ENCODE results near the gene TRIM38. TPM values are rescaled to one million over a fixed set of nuclear protein-coding genes. Genes with fewer than 3 reads are reported as not detected.

The TRIM38 gene
- total RNA-seq, 4 donors from 2014 or later: 7.7 to 9.0 (median 8.5) TPM

DNA sequence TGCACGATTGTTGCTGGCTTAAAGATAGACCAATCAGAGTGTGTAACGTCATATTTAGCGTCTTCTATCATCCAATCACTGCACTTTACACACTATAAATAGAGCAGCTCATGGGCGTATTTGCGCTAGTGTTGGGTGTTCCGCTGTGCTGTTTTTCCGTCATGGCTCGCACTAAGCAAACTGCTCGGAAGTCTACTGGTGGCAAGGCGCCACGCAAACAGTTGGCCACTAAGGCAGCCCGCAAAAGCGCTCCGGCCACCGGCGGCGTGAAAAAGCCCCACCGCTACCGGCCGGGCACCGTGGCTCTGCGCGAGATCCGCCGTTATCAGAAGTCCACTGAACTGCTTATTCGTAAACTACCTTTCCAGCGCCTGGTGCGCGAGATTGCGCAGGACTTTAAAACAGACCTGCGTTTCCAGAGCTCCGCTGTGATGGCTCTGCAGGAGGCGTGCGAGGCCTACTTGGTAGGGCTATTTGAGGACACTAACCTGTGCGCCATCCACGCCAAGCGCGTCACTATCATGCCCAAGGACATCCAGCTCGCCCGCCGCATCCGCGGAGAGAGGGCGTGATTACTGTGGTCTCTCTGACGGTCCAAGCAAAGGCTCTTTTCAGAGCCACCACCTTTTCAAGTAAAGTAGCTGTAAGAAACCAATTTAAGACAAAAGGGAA, 57.9 kb downstream of the TRIM38 start:
- intact Hi-C loops (cut with DNase I): no loop called here
- Histone ChIP-seq H3K27ac (peak overlapping the region; percentile 93 to 100 (median 98)), H3K4me1 (peaks cover 8 to 63% (median 13%) of the 10 kb centered on the region in 3 donors), H3K27me3 (no peaks in the 10 kb centered on the region), H3K4me3 (peak overlapping the region; percentile 39 to 88 (median 69)), H3K9me3 (no peaks in the 10 kb centered on the region), H3K36me3 (no peaks in the 10 kb centered on the region)
- no peak for DNase-seq
- TF ChIP-seq POLR2A (IDR thresholded peaks at IDR 0.05): peak; percentile 63 to 100 (median 93)
- TF ChIP-seq, protein P1, sequence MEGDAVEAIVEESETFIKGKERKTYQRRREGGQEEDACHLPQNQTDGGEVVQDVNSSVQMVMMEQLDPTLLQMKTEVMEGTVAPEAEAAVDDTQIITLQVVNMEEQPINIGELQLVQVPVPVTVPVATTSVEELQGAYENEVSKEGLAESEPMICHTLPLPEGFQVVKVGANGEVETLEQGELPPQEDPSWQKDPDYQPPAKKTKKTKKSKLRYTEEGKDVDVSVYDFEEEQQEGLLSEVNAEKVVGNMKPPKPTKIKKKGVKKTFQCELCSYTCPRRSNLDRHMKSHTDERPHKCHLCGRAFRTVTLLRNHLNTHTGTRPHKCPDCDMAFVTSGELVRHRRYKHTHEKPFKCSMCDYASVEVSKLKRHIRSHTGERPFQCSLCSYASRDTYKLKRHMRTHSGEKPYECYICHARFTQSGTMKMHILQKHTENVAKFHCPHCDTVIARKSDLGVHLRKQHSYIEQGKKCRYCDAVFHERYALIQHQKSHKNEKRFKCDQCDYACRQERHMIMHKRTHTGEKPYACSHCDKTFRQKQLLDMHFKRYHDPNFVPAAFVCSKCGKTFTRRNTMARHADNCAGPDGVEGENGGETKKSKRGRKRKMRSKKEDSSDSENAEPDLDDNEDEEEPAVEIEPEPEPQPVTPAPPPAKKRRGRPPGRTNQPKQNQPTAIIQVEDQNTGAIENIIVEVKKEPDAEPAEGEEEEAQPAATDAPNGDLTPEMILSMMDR (IDR thresholded peaks at IDR 0.05): peak in 1 of 6 experiments; percentile 5
- 1 to 3% methylated on average over 17 to 23 of the region's 45 CpGs for WGBS, 2 donors

DNA sequence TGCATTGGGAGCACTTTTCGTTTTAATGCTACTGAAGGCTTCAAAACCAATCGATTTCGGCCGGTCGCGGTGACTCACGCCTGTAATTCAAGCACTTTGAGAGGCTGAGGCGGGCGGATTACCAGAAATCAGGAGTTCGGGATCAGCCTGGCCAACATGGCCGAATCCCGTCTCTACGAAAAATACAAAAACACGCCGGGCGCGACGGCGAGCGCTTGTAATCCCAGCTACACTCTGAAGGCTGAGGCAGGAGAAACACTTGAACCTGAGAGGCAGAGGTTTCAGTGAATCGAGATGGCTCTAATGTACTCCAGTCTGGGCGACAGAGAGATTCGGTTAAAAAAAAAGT, 58.4 kb downstream of the TRIM38 start:
- H3K36me3 ChIP-seq: no peaks in the 10 kb centered on the region
- intact Hi-C loops (cut with DNase I): no loop called here
- peak overlapping the region; percentile 39 to 88 (median 69) for H3K4me3 ChIP-seq
- no peaks in the 10 kb centered on the region for H3K9me3 ChIP-seq
- H3K4me1 ChIP-seq: peaks cover 8 to 67% (median 15%) of the 10 kb centered on the region in 3 donors
- H3K27ac ChIP-seq: peak overlapping the region; percentile 93 to 100 (median 98)
- no peak for DNase-seq
- TF ChIP-seq, protein P1 (IDR thresholded peaks at IDR 0.05): no peak
- no peak for TF ChIP-seq POLR2A (IDR thresholded peaks at IDR 0.05)
- WGBS, 2 donors: 0 to 1% methylated on average over 20 of the region's 23 CpGs
- H3K27me3 ChIP-seq: no peaks in the 10 kb centered on the region

DNA sequence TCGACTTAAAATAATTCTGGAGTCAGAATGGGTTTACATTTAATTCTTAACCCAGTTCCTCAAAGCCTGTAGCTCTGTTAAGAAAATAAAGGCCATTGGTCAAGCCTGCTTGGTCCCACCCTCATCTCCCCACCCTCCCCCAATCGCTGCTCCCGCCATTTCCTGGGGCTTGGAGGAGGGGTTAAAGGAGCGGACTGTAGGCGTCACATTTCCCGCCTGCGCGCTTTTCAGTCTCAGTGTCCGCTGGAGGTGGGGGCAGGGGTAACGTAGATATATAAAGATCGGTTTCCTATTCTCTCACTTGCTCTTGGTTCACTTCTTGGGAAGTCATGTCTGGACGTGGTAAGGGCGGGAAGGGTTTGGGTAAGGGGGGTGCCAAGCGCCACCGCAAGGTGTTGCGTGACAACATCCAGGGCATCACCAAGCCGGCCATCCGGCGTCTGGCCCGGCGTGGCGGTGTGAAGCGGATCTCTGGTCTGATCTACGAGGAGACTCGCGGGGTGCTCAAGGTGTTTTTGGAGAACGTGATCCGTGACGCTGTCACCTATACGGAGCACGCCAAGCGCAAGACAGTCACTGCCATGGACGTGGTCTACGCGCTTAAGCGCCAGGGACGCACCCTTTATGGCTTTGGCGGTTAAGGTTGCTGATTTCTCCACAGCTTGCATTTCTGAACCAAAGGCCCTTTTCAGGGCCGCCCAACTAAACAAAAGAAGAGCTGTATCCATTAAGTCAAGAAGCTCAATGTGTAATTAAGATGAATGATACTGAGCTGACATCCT, 58.9 kb downstream of the TRIM38 start:
- Histone ChIP-seq H3K27me3 (no peaks in the 10 kb centered on the region), H3K4me3 (peak overlapping the region; percentile 39 to 88 (median 69)), H3K4me1 (peaks cover 8 to 67% (median 11%) of the 10 kb centered on the region in 3 donors), H3K36me3 (no peaks in the 10 kb centered on the region), H3K9me3 (no peaks in the 10 kb centered on the region), H3K27ac (peak overlapping the region; percentile 93 to 100 (median 98))
- WGBS, 2 donors: 1 to 2% methylated on average over 23 to 24 of the region's 39 CpGs
- DNase-seq: peak; percentile 77
- TF ChIP-seq POLR2A (IDR thresholded peaks at IDR 0.05): peak in 2 of 4 donors; percentile 70 to 78
- TF ChIP-seq, protein P1 (IDR thresholded peaks at IDR 0.05): no peak
- intact Hi-C loops (cut with DNase I): no loop called here

DNA sequence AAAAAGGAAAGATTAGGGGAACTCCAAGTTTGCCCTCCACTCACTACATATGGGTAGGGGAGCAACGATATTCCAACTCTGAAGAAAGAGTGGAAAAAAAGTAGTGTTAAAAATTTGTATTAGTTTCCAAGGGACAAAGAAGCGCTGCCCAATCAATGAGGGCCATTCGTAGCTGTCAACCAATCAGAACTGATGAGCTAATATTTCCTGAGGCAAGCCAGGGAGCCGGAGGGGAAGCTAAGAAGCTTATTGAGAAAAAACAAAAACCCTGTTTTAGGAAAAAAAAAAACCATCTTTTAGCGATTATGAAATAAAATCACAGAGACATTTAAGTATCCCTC, 59.5 kb downstream of the TRIM38 start:
- H3K4me1 ChIP-seq: peaks cover 6 to 65% (median 10%) of the 10 kb centered on the region in 3 donors
- no peaks in the 10 kb centered on the region for H3K27me3 ChIP-seq
- no peaks in the 10 kb centered on the region for H3K9me3 ChIP-seq
- H3K27ac ChIP-seq: peak overlapping the region; percentile 93 to 100 (median 98)
- peak overlapping the region; percentile 39 to 88 (median 69) for H3K4me3 ChIP-seq
- TF ChIP-seq, protein P1 (IDR thresholded peaks at IDR 0.05): no peak
- no peak for TF ChIP-seq POLR2A (IDR thresholded peaks at IDR 0.05)
- intact Hi-C loops (cut with DNase I): no loop called here
- 2 to 6% methylated on average over 5 of the region's 5 CpGs for WGBS, 2 donors
- no peak for DNase-seq
- H3K36me3 ChIP-seq: no peaks in the 10 kb centered on the region

DNA sequence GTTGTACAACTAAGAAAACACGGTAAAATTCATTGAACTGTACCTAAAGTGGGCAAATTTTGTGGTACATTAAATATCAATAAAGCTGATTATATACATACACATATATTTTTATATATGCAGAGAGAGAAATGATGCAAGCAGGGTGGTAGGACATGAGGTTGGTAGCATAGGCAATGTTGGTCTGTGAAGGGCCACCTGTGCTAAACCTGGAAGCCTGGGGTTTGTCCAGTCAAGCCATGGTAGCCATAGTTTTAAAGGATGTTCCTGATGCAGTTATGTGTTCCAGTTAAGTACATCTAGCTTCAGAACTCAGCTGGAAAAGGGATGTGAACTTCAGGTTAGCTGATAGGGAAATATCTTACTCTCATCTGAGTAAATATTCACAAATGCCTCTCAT, 60.1 kb downstream of the TRIM38 start:
- H3K36me3 ChIP-seq: no peaks in the 10 kb centered on the region
- H3K27me3 ChIP-seq: no peaks in the 10 kb centered on the region
- H3K27ac ChIP-seq: peak overlapping the region in 2 of 4 donors; percentile 98 to 99
- intact Hi-C loops (cut with DNase I): no loop called here
- no peaks in the 10 kb centered on the region for H3K9me3 ChIP-seq
- no peak for TF ChIP-seq POLR2A (IDR thresholded peaks at IDR 0.05)
- TF ChIP-seq, protein P1 (IDR thresholded peaks at IDR 0.05): no peak
- WGBS, 2 donors: 27 to 63% methylated on average over 1 of the region's 1 CpG
- peaks cover 2 to 63% (median 11%) of the 10 kb centered on the region in 3 donors for H3K4me1 ChIP-seq
- no peak for DNase-seq
- no peak overlapping the region for H3K4me3 ChIP-seq

Measured in esophagus squamous epithelium (tissue), 5 donors.